Measurements from ENCODE around the gene FTO.

DNA sequence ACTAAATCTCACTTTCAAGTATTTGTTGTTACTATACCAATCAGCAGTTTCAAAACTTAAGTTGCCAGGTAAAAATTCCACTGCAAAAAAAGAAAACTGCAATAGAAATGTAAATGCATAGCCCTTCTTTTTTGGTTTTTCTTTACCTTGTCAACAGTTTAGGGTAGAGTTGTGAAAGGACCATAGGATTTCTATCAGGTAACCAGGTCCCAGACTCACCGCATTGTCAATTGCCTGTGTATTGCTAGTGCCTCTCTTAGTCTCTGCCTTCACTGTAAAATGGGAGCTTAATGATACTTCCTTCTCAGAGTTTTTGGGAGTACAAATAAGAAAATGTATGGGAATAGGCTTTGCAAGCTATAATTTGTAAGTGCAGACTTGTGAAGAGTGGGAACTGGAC is 145.0 kb downstream of the FTO start:
- TF ChIP-seq, protein P1, sequence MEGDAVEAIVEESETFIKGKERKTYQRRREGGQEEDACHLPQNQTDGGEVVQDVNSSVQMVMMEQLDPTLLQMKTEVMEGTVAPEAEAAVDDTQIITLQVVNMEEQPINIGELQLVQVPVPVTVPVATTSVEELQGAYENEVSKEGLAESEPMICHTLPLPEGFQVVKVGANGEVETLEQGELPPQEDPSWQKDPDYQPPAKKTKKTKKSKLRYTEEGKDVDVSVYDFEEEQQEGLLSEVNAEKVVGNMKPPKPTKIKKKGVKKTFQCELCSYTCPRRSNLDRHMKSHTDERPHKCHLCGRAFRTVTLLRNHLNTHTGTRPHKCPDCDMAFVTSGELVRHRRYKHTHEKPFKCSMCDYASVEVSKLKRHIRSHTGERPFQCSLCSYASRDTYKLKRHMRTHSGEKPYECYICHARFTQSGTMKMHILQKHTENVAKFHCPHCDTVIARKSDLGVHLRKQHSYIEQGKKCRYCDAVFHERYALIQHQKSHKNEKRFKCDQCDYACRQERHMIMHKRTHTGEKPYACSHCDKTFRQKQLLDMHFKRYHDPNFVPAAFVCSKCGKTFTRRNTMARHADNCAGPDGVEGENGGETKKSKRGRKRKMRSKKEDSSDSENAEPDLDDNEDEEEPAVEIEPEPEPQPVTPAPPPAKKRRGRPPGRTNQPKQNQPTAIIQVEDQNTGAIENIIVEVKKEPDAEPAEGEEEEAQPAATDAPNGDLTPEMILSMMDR (IDR thresholded peaks at IDR 0.05): no peak
- no peak for TF ChIP-seq ZFX (IDR thresholded peaks at IDR 0.05; ENCODE audit: borderline replicate concordance)
